OCI-LY7 (cell line): Measurements from ENCODE around the gene GNS.

Experiments
- CTCF ChIP-seq: fragments of 200-600 bp; sonication (generic); conservative IDR thresholded peaks from 2 replicates; pipeline ENCODE4 v1.5.1; 2014; ENCODE audit warnings: mild to moderate bottlenecking, antibody characterized with exemption, low read length, moderate library complexity, mixed read lengths
- EZH2phosphoT487 ChIP-seq: fragments of 200-600 bp; sonication (generic); IDR thresholded peaks from 2 replicates; pipeline ENCODE4 v1.6.1; 2018; ENCODE audit warnings: low read depth, borderline replicate concordance, mild to moderate bottlenecking, mixed run types, antibody characterized with exemption, low read length, moderate library complexity, mixed read lengths

- no peak for TF ChIP-seq CTCF
- no peak for TF ChIP-seq EZH2phosphoT487
Observed at GRCh38 chr12:64780132-64780530, 20.9 kb upstream of the GNS start.
